Lung (tissue), 12 donors: ENCODE results near the gene AKT2. TPM values are rescaled to one million over a fixed set of nuclear protein-coding genes. Genes with fewer than 3 reads are reported as not detected.

Experiments
- ATAC-seq: fragments of 200-7000 bp; cut with Tn5 transposase; one replicate; pipeline ENCODE4 v1.9.1; 2020; ENCODE audit warnings: moderate number of reproducible peaks; ENCODE audit not compliant: insufficient read depth, low FRiP score
- DNase-seq, 3 donors: peaks; one replicate each; pipeline ENCODE4 v3.0.0-alpha.2; 2013 to 2017
- H3K27ac ChIP-seq, 2 donors: one replicate each; pipeline ENCODE4 v1.5.1; 2013; ENCODE audit warnings: mild to moderate bottlenecking in 2 of 2, moderate library complexity in 2 of 2, control low read depth in 1 of 2, inconsistent platforms in 1 of 2, low read depth in 1 of 2, low read length in 1 of 2
- H3K27me3 ChIP-seq, 3 donors: one replicate each; pipeline ENCODE4 v1.5.1; 2013; ENCODE audit warnings: low read length in 2 of 3; ENCODE audit not compliant: control insufficient read depth in 3 of 3, insufficient read depth in 3 of 3
- H3K36me3 ChIP-seq, 4 donors: one replicate each; pipeline ENCODE4 v1.5.1; 2013; ENCODE audit warnings: low read length in 4 of 4, mild to moderate bottlenecking in 1 of 4, moderate library complexity in 1 of 4; ENCODE audit not compliant: control insufficient read depth in 4 of 4, insufficient read depth in 4 of 4
- H3K4me1 ChIP-seq, 5 donors: one replicate each; pipeline ENCODE4 v1.5.1; 2013; ENCODE audit warnings: low read length in 5 of 5, mild to moderate bottlenecking in 2 of 5, moderate library complexity in 1 of 5; ENCODE audit not compliant: control insufficient read depth in 5 of 5, insufficient read depth in 5 of 5
- H3K4me3 ChIP-seq: one replicate; pipeline ENCODE4 v1.5.1; 2013; ENCODE audit warnings: mild to moderate bottlenecking, control low read depth, moderate library complexity
- H3K9ac ChIP-seq, 2 donors: one replicate each; pipeline ENCODE4 v1.5.1; 2013; ENCODE audit warnings: low read length in 2 of 2, control low read depth in 1 of 2; ENCODE audit not compliant: insufficient read depth in 1 of 2
- H3K9me3 ChIP-seq, 4 donors: one replicate each; pipeline ENCODE4 v1.5.1; 2013; ENCODE audit warnings: low read length in 3 of 4, mild to moderate bottlenecking in 1 of 4, moderate library complexity in 1 of 4; ENCODE audit not compliant: control insufficient read depth in 4 of 4, insufficient read depth in 3 of 4
- WGBS, 2 donors: extraction: QIAGEN DNeasy Blood & Tissue Kit; methylation state at CpG; one replicate each; pipeline ENCODE4 v1.1.7; 2013; 5-methylcytosine and 5-hydroxymethylcytosine counted together
- polyA plus RNA-seq, 2 donors: library from polyadenylated mRNA; stranded (reverse); fragments of 200-250 nt; gene quantifications; one replicate each; pipeline ENCODE4 v1.2.1, GENCODE V29; 2013
- total RNA-seq, 2 donors: library from RNA; depleted of rRNA in 1 of 2; stranded (reverse); fragments of >200 nt in 1 of 2; gene quantifications; one replicate each; pipeline ENCODE4 v1.2.1, GENCODE V29; 2014 to 2021
- TF ChIP-seq, protein P1 (sequence below): IDR thresholded peaks from 2 replicates; pipeline ENCODE4 v1.5.1; 2012; ENCODE audit warnings: mild to moderate bottlenecking; ENCODE audit errors: control extremely low read depth, extremely low read depth
- donor health status: control.
- donor health status: control.
- donor health status: Bipolar disorder and iron deficiency.
- donor health status: healthy.
- donor health status: DM: yes; HTN: yes; CAD: no.

The AKT2 gene
- total and polyA plus RNA-seq, 4 donors: 62.3 to 138 (median 93.1) TPM

DNA sequence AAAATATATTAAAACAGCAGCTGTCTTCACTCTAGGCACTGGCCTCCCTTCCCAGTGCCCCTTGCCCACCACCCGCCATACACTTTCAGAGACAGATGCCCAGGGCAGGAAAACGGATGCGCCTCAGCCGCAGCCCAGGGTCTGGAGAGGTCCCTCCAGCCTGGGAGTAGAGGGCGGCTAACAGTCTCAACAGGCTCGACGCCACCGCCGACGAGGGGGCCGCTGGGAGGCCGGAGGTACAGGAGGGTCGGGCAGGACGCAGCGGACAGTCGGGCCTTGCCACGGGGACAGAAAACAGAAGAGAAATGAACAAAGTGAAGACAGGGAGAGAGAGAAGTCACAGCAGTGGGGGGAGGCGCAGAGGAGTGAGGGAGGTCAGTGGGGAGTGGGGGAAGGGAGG is 35.9 kb upstream of the AKT2 start:
- no peaks in the 10 kb centered on the region for H3K9me3 ChIP-seq
- TF ChIP-seq, protein P1, sequence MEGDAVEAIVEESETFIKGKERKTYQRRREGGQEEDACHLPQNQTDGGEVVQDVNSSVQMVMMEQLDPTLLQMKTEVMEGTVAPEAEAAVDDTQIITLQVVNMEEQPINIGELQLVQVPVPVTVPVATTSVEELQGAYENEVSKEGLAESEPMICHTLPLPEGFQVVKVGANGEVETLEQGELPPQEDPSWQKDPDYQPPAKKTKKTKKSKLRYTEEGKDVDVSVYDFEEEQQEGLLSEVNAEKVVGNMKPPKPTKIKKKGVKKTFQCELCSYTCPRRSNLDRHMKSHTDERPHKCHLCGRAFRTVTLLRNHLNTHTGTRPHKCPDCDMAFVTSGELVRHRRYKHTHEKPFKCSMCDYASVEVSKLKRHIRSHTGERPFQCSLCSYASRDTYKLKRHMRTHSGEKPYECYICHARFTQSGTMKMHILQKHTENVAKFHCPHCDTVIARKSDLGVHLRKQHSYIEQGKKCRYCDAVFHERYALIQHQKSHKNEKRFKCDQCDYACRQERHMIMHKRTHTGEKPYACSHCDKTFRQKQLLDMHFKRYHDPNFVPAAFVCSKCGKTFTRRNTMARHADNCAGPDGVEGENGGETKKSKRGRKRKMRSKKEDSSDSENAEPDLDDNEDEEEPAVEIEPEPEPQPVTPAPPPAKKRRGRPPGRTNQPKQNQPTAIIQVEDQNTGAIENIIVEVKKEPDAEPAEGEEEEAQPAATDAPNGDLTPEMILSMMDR: no peak
- ATAC-seq (no peak), DNase-seq (no peak)
- H3K4me3 ChIP-seq: no peak overlapping the region
- no peaks in the 10 kb centered on the region for H3K27me3 ChIP-seq
- no peak overlapping the region for H3K27ac ChIP-seq
- H3K4me1 ChIP-seq: peaks cover 0 to 4% (median 0%) of the 10 kb centered on the region in 5 donors
- peaks cover 11 to 54% (median 24%) of the 10 kb centered on the region in 4 donors for H3K36me3 ChIP-seq
- 97 to 98% methylated on average over 18 of the region's 18 CpGs for WGBS, 2 donors
- H3K9ac ChIP-seq: no peak overlapping the region

DNA sequence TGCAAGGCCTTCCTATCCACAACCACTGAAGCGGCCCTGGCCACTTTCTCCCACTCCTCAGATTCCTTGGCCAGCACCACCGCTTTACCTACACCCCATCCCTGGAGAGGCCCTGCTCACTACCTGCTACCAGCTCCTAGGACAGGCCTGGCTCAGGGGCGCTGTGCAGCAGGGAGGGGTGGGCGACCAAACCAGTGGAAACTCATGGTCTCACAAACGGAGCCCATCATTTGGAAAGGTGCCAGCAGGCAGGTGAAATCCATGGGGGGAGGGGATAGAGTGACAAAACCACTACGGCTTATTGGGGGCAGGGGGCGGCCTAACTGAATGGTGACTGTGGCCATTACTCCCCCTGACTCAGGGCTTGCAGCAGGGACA is 35.4 kb upstream of the AKT2 start:
- H3K9ac ChIP-seq: no peak overlapping the region
- no peaks in the 10 kb centered on the region for H3K27me3 ChIP-seq
- 92 to 95% methylated on average over 7 of the region's 7 CpGs for WGBS, 2 donors
- no peak for ATAC-seq
- peaks cover 11 to 49% (median 21%) of the 10 kb centered on the region in 4 donors for H3K36me3 ChIP-seq
- TF ChIP-seq, protein P1: no peak
- no peak overlapping the region for H3K4me3 ChIP-seq
- no peak for DNase-seq
- H3K27ac ChIP-seq: no peak overlapping the region
- no peaks in the 10 kb centered on the region for H3K9me3 ChIP-seq
- H3K4me1 ChIP-seq: peaks cover 0 to 8% (median 0%) of the 10 kb centered on the region in 5 donors

DNA sequence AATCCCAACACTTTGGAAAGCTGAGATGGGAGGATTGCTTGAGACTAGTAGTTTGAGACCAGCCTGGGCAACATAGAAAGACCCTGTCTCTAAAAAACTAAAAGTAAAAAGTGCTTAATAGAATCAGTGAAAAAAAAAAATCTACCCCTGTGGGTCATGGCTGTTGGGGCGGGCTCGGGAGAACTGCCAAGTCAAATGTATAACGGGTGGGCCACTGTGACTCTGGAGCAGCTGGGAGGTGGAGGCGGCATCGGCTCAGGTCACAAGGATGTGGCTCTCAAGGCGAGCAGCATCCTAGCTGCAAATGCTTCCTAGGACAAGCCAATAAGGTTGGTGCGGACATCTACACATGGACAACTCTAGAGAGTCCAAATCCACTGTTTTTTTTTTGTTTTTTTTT is 32.2 kb upstream of the AKT2 start:
- TF ChIP-seq, protein P1: no peak
- H3K9me3 ChIP-seq: no peaks in the 10 kb centered on the region
- peaks cover 0 to 8% (median 0%) of the 10 kb centered on the region in 5 donors for H3K4me1 ChIP-seq
- no peak overlapping the region for H3K9ac ChIP-seq
- no peak overlapping the region for H3K4me3 ChIP-seq
- no peak overlapping the region for H3K27ac ChIP-seq
- peaks cover 0 to 27% (median 7%) of the 10 kb centered on the region in 4 donors for H3K36me3 ChIP-seq
- 91 to 95% methylated on average over 7 of the region's 7 CpGs for WGBS, 2 donors
- no peaks in the 10 kb centered on the region for H3K27me3 ChIP-seq
- ATAC-seq (no peak), DNase-seq (no peak)

DNA sequence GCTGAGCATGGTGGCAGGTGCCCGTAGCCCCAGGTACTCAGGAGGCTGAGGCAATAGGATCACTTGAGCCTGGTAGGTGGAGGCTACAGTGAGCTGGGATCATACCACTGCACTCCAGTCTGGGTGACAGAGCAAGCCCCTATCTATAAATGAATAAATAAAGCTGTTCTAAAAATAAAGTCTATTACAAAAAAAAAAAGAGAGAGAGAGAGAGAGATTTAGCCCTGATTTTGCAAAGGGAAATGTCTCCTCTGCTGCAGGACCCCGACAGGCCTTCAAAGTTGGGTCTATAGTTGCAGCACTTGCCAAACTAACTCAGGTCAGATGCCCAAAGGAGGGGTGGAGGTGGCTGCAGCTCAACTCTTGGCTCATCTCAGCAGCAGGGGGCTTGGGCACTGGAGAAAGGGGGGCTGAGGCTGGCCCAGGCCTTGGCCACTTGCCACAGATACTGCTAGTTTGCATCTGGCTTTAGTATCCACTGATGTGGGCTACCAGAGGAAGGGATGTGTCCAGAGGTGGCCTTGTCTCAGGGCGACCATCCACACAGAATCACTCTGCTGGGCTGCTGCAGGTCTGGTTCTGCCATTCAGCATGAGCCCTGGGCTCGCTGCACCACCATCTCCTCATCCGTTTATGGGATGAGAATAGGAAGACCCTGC is 30.8 kb upstream of the AKT2 start:
- TF ChIP-seq, protein P1: no peak
- Histone ChIP-seq H3K27ac (no peak overlapping the region), H3K36me3 (peaks cover 0 to 13% (median 0%) of the 10 kb centered on the region in 4 donors), H3K9ac (no peak overlapping the region), H3K9me3 (no peaks in the 10 kb centered on the region), H3K4me1 (peaks cover 0 to 8% (median 0%) of the 10 kb centered on the region in 5 donors), H3K27me3 (no peaks in the 10 kb centered on the region), H3K4me3 (no peak overlapping the region)
- WGBS, 2 donors: 90 to 91% methylated on average over 5 of the region's 5 CpGs
- peak in 2 of 3 donors; percentile 10 to 18 for DNase-seq
- no peak for ATAC-seq
